C4-2B (cell line): ENCODE results near the gene GPR68.

Experiments used
- CTCF ChIP-seq: fragments of 450-650 bp; conservative IDR thresholded peaks from 2 replicates; pipeline ENCODE4 v1.5.1; 2017; ENCODE audit warnings: mild to moderate bottlenecking
- ZFX ChIP-seq: fragments of 450-650 bp; IDR thresholded peaks from 2 replicates; pipeline ENCODE4 v1.6.1; 2017

- no peak for TF ChIP-seq CTCF
- TF ChIP-seq ZFX: no peak
Observed at GRCh38 chr14:91241863-91242262, 2.6 kb downstream of the GPR68 start.
